NCI-H187 treated with DMSO at 0.1 percent for 48 hours (cell line): ENCODE measurements around the gene PPY.
"Not testable (repeated sequence)": the region's sequence is repeated elsewhere in the genome, so short reads cannot be mapped to it uniquely, and the experiment has no call there.

Experiments
- DNase-seq: peaks from one replicate; lab custom pipeline; 2025; lab: John Stamatoyannopoulos, UW

Gene PPY

GRCh38 chr17:43962479-43962878 is 20.2 kb upstream of the PPY start:
- DNase-seq, result no peak

GRCh38 chr17:43961954-43962353 is 19.7 kb upstream of the PPY start:
- DNase-seq, result no peak

- DNase-seq, result not testable (repeated sequence)
Observed at GRCh38 chr17:43961292-43961691, 19.0 kb upstream of the PPY start.

GRCh38 chr17:43958748-43959352 is 16.6 kb upstream of the PPY start:
- DNase-seq, result no peak

- DNase-seq, result no peak
Observed at GRCh38 chr17:43956222-43956621, 13.9 kb upstream of the PPY start.

- DNase-seq, result no peak
Observed at GRCh38 chr17:43953746-43954145, 11.5 kb upstream of the PPY start, which contains the start of gene PYY. PYY (minus strand) TSS chr17:43953940; CDS start chr17:43953483, 457 bp downstream.

- no peak for DNase-seq
Observed at GRCh38 chr17:43952724-43953666, 10.7 kb upstream of the PPY start.

GRCh38 chr17:43952351-43952723 is 10.1 kb upstream of the PPY start:
- DNase-seq, result no peak

- DNase-seq, result no peak
Observed at GRCh38 chr17:43951750-43952149, 9.5 kb upstream of the PPY start.

GRCh38 chr17:43950554-43950953 is 8.3 kb upstream of the PPY start:
- no peak for DNase-seq

GRCh38 chr17:43949781-43950180 is 7.5 kb upstream of the PPY start:
- DNase-seq, result no peak

GRCh38 chr17:43946781-43947180 is 4.5 kb upstream of the PPY start:
- no peak for DNase-seq

GRCh38 chr17:43945074-43945829 is 3.0 kb upstream of the PPY start:
- no peak for DNase-seq

GRCh38 chr17:43940630-43941029 is 1.6 kb downstream of the PPY start:
- DNase-seq, result no peak

GRCh38 chr17:43939886-43940285 is 2.4 kb downstream of the PPY start:
- no peak for DNase-seq

GRCh38 chr17:43939452-43939851 is 2.8 kb downstream of the PPY start:
- not testable (repeated sequence) for DNase-seq

- no peak for DNase-seq
Observed at GRCh38 chr17:43938838-43939182, 3.5 kb downstream of the PPY start.

GRCh38 chr17:43936434-43936833 is 5.8 kb downstream of the PPY start:
- no peak for DNase-seq

- no peak for DNase-seq
Observed at GRCh38 chr17:43935926-43936261, 6.4 kb downstream of the PPY start.

GRCh38 chr17:43935204-43935925 is 6.9 kb downstream of the PPY start:
- no peak for DNase-seq

GRCh38 chr17:43932923-43933322 is 9.4 kb downstream of the PPY start:
- DNase-seq, result no peak

GRCh38 chr17:43932357-43932756 is 9.9 kb downstream of the PPY start:
- no peak for DNase-seq
